ENCODE measurements around the gene MED26.
A peak's percentile ranks its signal among the peaks of the same experiment; 100 is the strongest.

The MED26 gene

GRCh38 chr19:16542045-16542909, 85.7 kb downstream of the MED26 start, which contains the start of gene CHERP (continued):
- TF ChIP-seq SP3 (tag by site-specific recombination; IDR thresholded peaks at IDR 0.05) (peak; percentile 86), KLF16 (tag by site-specific recombination; IDR thresholded peaks at IDR 0.05) (peak; percentile 67; the same call in 1 of the 2 replicates), IKZF3 (tag by site-specific recombination; IDR thresholded peaks at IDR 0.05) (no peak), ZNF692 (tag by site-specific recombination; IDR thresholded peaks at IDR 0.05) (peak; percentile 87), ZNF704 (tag by site-specific recombination; IDR thresholded peaks at IDR 0.05) (no peak), ZNF132 (tag by site-specific recombination; IDR thresholded peaks at IDR 0.05; ENCODE audit: borderline replicate concordance) (no peak), ZNF561 (tag by site-specific recombination; IDR thresholded peaks at IDR 0.05; ENCODE audit: borderline replicate concordance) (peak; percentile 55; the same call in 1 of the 2 replicates), ZNF202 (tag by site-specific recombination; IDR thresholded peaks at IDR 0.05; ENCODE audit: borderline replicate concordance) (no peak), OVOL3 (tag by site-specific recombination; IDR thresholded peaks at IDR 0.05) (no peak), ZFHX2 (tag by site-specific recombination; conservative IDR thresholded peaks at IDR 0.05) (0 out of 2 replicates have a peak, but pooled peaks have one; percentile 33), BCL11A (tag by site-specific recombination; IDR thresholded peaks at IDR 0.05; ENCODE audit: low read depth) (no peak), KLF10 (tag by site-specific recombination; IDR thresholded peaks at IDR 0.05) (peak; percentile 21; the same call in 1 of the 2 replicates), ELK4 (IDR thresholded peaks at IDR 0.05; ENCODE audit: borderline replicate concordance, low read depth, low read length) (peak; percentile 97), GLIS2 (tag by site-specific recombination; IDR thresholded peaks at IDR 0.05) (peak; percentile 79), ZNF10 (tag by site-specific recombination; IDR thresholded peaks at IDR 0.05) (peak; percentile 65; the same call in 1 of the 2 replicates), ZBTB44 (tag by site-specific recombination; IDR thresholded peaks at IDR 0.05) (no peak), SP7 (tag by site-specific recombination; IDR thresholded peaks at IDR 0.05) (peak; percentile 54; the same call in 1 of the 2 replicates), ZNF2 (tag by site-specific recombination; IDR thresholded peaks at IDR 0.05) (peak; percentile 81), ZNF140 (tag by site-specific recombination; IDR thresholded peaks at IDR 0.05) (no peak), ZFP69B (tag by site-specific recombination; IDR thresholded peaks at IDR 0.05) (peak; percentile 58; the same call in 1 of the 2 replicates), ZNF24 (tag by site-specific recombination; IDR thresholded peaks at IDR 0.05) (no peak), WT1 (tag by site-specific recombination; IDR thresholded peaks at IDR 0.05) (no peak), ZNF558 (tag by site-specific recombination; IDR thresholded peaks at IDR 0.05) (no peak), ZEB2 (tag by site-specific recombination; IDR thresholded peaks at IDR 0.05) (0 out of 2 replicates have a peak, but pooled peaks have one; percentile 23), ZNF776 (tag by site-specific recombination; IDR thresholded peaks at IDR 0.05; ENCODE audit: borderline replicate concordance) (no peak), ZNF324 (tag by site-specific recombination; IDR thresholded peaks at IDR 0.05) (no peak), ZNF48 (tag by site-specific recombination; IDR thresholded peaks at IDR 0.05) (no peak), SCRT2 (tag by site-specific recombination; IDR thresholded peaks at IDR 0.05) (no peak), TSHZ1 (tag by site-specific recombination; IDR thresholded peaks at IDR 0.05; ENCODE audit: borderline replicate concordance) (no peak), SP2 (tag by site-specific recombination; IDR thresholded peaks at IDR 0.05) (peak; percentile 89), ZNF366 (tag by site-specific recombination; conservative IDR thresholded peaks at IDR 0.05) (0 out of 2 replicates have a peak, but pooled peaks have one; percentile 43), ZNF335 (tag by site-specific recombination; conservative IDR thresholded peaks at IDR 0.05) (peak; percentile 85)

Measured in HEK293 (cell line).